ENCODE results near the gene ITSN1.

GRCh38 chr21:33871171-33871570 lies 228.9 kb downstream of the ITSN1 start:
- TF ChIP-seq CTCF (IDR thresholded peaks at IDR 0.05) (no peak), REST (IDR thresholded peaks at IDR 0.05; ENCODE audit: insufficient read depth in 1 of 2, low read depth in 2 of 2, low read length in 1 of 2) (no peak)
